Activated naive CD8-positive, alpha-beta T cell (primary cell): ENCODE data around the gene SCN5A.

ENCODE experiments used
- H3K27ac Mint-ChIP-seq: one replicate; pipeline ENCODE4 v1.8.0; 2021; ENCODE audit warnings: mixed read lengths
- H3K27me3 Mint-ChIP-seq: one replicate; pipeline ENCODE4 v1.8.0; 2021; ENCODE audit warnings: mixed read lengths
- H3K36me3 Mint-ChIP-seq: one replicate; pipeline ENCODE4 v1.8.0; 2021; ENCODE audit warnings: mixed read lengths
- H3K4me1 Mint-ChIP-seq: one replicate; pipeline ENCODE4 v1.8.0; 2021; ENCODE audit warnings: low read depth, mixed read lengths
- H3K4me3 Mint-ChIP-seq: one replicate; pipeline ENCODE4 v1.8.0; 2021; ENCODE audit warnings: mild to moderate bottlenecking, mixed read lengths
- H3K9me3 Mint-ChIP-seq: one replicate; pipeline ENCODE4 v1.8.0; 2021; ENCODE audit warnings: low read depth, mixed read lengths

Gene SCN5A

GRCh38 chr3:38641461-38642110 lies 7.9 kb downstream of the SCN5A start:
- H3K27ac Mint-ChIP-seq, result no peak overlapping the region
- H3K27me3 Mint-ChIP-seq, result peaks cover 2% of the 10 kb centered on the region
- H3K4me1 Mint-ChIP-seq, result no peaks in the 10 kb centered on the region
- no peaks in the 10 kb centered on the region for H3K36me3 Mint-ChIP-seq
- no peak overlapping the region for H3K4me3 Mint-ChIP-seq
- no peaks in the 10 kb centered on the region for H3K9me3 Mint-ChIP-seq

GRCh38 chr3:38640661-38641452 lies 8.6 kb downstream of the SCN5A start:
- no peaks in the 10 kb centered on the region for H3K9me3 Mint-ChIP-seq
- no peaks in the 10 kb centered on the region for H3K36me3 Mint-ChIP-seq
- no peak overlapping the region for H3K4me3 Mint-ChIP-seq
- no peak overlapping the region for H3K27ac Mint-ChIP-seq
- no peaks in the 10 kb centered on the region for H3K4me1 Mint-ChIP-seq
- H3K27me3 Mint-ChIP-seq, result peaks cover 2% of the 10 kb centered on the region

- H3K36me3 Mint-ChIP-seq, result no peaks in the 10 kb centered on the region
Observed at GRCh38 chr3:38638354-38638753, 11.1 kb downstream of the SCN5A start.

GRCh38 chr3:38637906-38638305 lies 11.6 kb downstream of the SCN5A start:
- Mint-ChIP-seq H3K4me1 (no peaks in the 10 kb centered on the region), H3K36me3 (no peaks in the 10 kb centered on the region), H3K27ac (no peak overlapping the region), H3K9me3 (no peaks in the 10 kb centered on the region), H3K4me3 (no peak overlapping the region), H3K27me3 (peaks cover 2% of the 10 kb centered on the region)

More at GRCh38 chr3:38638354-38638753, 11.1 kb downstream of the SCN5A start:
- Mint-ChIP-seq H3K4me3 (no peak overlapping the region), H3K27me3 (peaks cover 2% of the 10 kb centered on the region), H3K9me3 (no peaks in the 10 kb centered on the region), H3K27ac (no peak overlapping the region), H3K4me1 (no peaks in the 10 kb centered on the region)

- H3K4me1 Mint-ChIP-seq, result no peaks in the 10 kb centered on the region
- H3K9me3 Mint-ChIP-seq, result no peaks in the 10 kb centered on the region
- no peaks in the 10 kb centered on the region for H3K27me3 Mint-ChIP-seq
- H3K36me3 Mint-ChIP-seq, result no peaks in the 10 kb centered on the region
- H3K27ac Mint-ChIP-seq, result no peak overlapping the region
- H3K4me3 Mint-ChIP-seq, result no peak overlapping the region
Observed at GRCh38 chr3:38636881-38637280, 12.6 kb downstream of the SCN5A start.

- H3K4me1 Mint-ChIP-seq, result no peaks in the 10 kb centered on the region
- H3K9me3 Mint-ChIP-seq, result no peaks in the 10 kb centered on the region
- H3K36me3 Mint-ChIP-seq, result no peaks in the 10 kb centered on the region
- no peak overlapping the region for H3K27ac Mint-ChIP-seq
- no peak overlapping the region for H3K4me3 Mint-ChIP-seq
- no peaks in the 10 kb centered on the region for H3K27me3 Mint-ChIP-seq
Observed at GRCh38 chr3:38636464-38636863, 13.0 kb downstream of the SCN5A start.

GRCh38 chr3:38634111-38634510 lies 15.4 kb downstream of the SCN5A start:
- no peaks in the 10 kb centered on the region for H3K36me3 Mint-ChIP-seq
- no peaks in the 10 kb centered on the region for H3K9me3 Mint-ChIP-seq
- no peak overlapping the region for H3K27ac Mint-ChIP-seq
- no peaks in the 10 kb centered on the region for H3K4me1 Mint-ChIP-seq
- H3K4me3 Mint-ChIP-seq, result no peak overlapping the region
- H3K27me3 Mint-ChIP-seq, result no peaks in the 10 kb centered on the region

- Mint-ChIP-seq H3K27me3 (no peaks in the 10 kb centered on the region), H3K4me1 (no peaks in the 10 kb centered on the region), H3K36me3 (no peaks in the 10 kb centered on the region), H3K9me3 (no peaks in the 10 kb centered on the region), H3K4me3 (no peak overlapping the region), H3K27ac (no peak overlapping the region)
Observed at GRCh38 chr3:38632989-38633388, 16.5 kb downstream of the SCN5A start.

- no peaks in the 10 kb centered on the region for H3K36me3 Mint-ChIP-seq
- H3K9me3 Mint-ChIP-seq, result no peaks in the 10 kb centered on the region
- no peak overlapping the region for H3K27ac Mint-ChIP-seq
- H3K27me3 Mint-ChIP-seq, result no peaks in the 10 kb centered on the region
- no peaks in the 10 kb centered on the region for H3K4me1 Mint-ChIP-seq
- no peak overlapping the region for H3K4me3 Mint-ChIP-seq
Observed at GRCh38 chr3:38630606-38631005, 18.9 kb downstream of the SCN5A start.

- H3K27me3 Mint-ChIP-seq, result no peaks in the 10 kb centered on the region
- no peaks in the 10 kb centered on the region for H3K36me3 Mint-ChIP-seq
- no peak overlapping the region for H3K27ac Mint-ChIP-seq
- H3K9me3 Mint-ChIP-seq, result no peaks in the 10 kb centered on the region
- no peaks in the 10 kb centered on the region for H3K4me1 Mint-ChIP-seq
- H3K4me3 Mint-ChIP-seq, result no peak overlapping the region
Observed at GRCh38 chr3:38630070-38630469, 19.4 kb downstream of the SCN5A start.

- no peak overlapping the region for H3K27ac Mint-ChIP-seq
- H3K4me3 Mint-ChIP-seq, result no peak overlapping the region
- H3K9me3 Mint-ChIP-seq, result no peaks in the 10 kb centered on the region
- H3K36me3 Mint-ChIP-seq, result no peaks in the 10 kb centered on the region
- no peaks in the 10 kb centered on the region for H3K27me3 Mint-ChIP-seq
- no peaks in the 10 kb centered on the region for H3K4me1 Mint-ChIP-seq
Observed at GRCh38 chr3:38628835-38629234, 20.7 kb downstream of the SCN5A start.

- Mint-ChIP-seq H3K27ac (no peak overlapping the region), H3K4me3 (no peak overlapping the region), H3K36me3 (no peaks in the 10 kb centered on the region), H3K4me1 (no peaks in the 10 kb centered on the region), H3K9me3 (no peaks in the 10 kb centered on the region), H3K27me3 (no peaks in the 10 kb centered on the region)
Observed at GRCh38 chr3:38627956-38628355, 21.5 kb downstream of the SCN5A start.

GRCh38 chr3:38626171-38626570 lies 23.3 kb downstream of the SCN5A start:
- Mint-ChIP-seq H3K4me1 (no peaks in the 10 kb centered on the region), H3K4me3 (no peak overlapping the region), H3K27me3 (no peaks in the 10 kb centered on the region), H3K27ac (no peak overlapping the region), H3K9me3 (no peaks in the 10 kb centered on the region), H3K36me3 (no peaks in the 10 kb centered on the region)

- Mint-ChIP-seq H3K27ac (no peak overlapping the region), H3K4me1 (no peaks in the 10 kb centered on the region), H3K27me3 (no peaks in the 10 kb centered on the region), H3K9me3 (no peaks in the 10 kb centered on the region), H3K4me3 (no peak overlapping the region), H3K36me3 (no peaks in the 10 kb centered on the region)
Observed at GRCh38 chr3:38623539-38623938, 25.9 kb downstream of the SCN5A start.

GRCh38 chr3:38622336-38622735 lies 27.2 kb downstream of the SCN5A start:
- H3K27ac Mint-ChIP-seq, result no peak overlapping the region
- no peaks in the 10 kb centered on the region for H3K27me3 Mint-ChIP-seq

GRCh38 chr3:38620236-38620635 lies 29.3 kb downstream of the SCN5A start:
- no peaks in the 10 kb centered on the region for H3K27me3 Mint-ChIP-seq
- no peaks in the 10 kb centered on the region for H3K4me1 Mint-ChIP-seq
- H3K36me3 Mint-ChIP-seq, result no peaks in the 10 kb centered on the region
- no peak overlapping the region for H3K27ac Mint-ChIP-seq
- no peaks in the 10 kb centered on the region for H3K9me3 Mint-ChIP-seq
- no peak overlapping the region for H3K4me3 Mint-ChIP-seq

More at GRCh38 chr3:38622336-38622735, 27.2 kb downstream of the SCN5A start:
- Mint-ChIP-seq H3K36me3 (no peaks in the 10 kb centered on the region), H3K4me1 (no peaks in the 10 kb centered on the region), H3K9me3 (no peaks in the 10 kb centered on the region), H3K4me3 (no peak overlapping the region)
